Mammary epithelial cell (primary cell): ENCODE data around the gene CAPRIN2.

Experiments
- CTCF ChIP-seq, 2 donors: IDR thresholded peaks in 1 of 2; conservative IDR thresholded peaks in 1 of 2; 2 replicates each; pipeline ENCODE4 v1.5.1; 2011 to 2012; ENCODE audit warnings: inconsistent platforms in 2 of 2, low read length in 2 of 2, mild to moderate bottlenecking in 2 of 2, control low read depth in 1 of 2, low read depth in 1 of 2; ENCODE audit not compliant: insufficient read depth in 1 of 2; ENCODE audit errors: extremely low read depth in 1 of 2
- EZH2 ChIP-seq: IDR thresholded peaks from 2 replicates; pipeline ENCODE4 v1.6.1; 2012; ENCODE audit warnings: low read length, inconsistent platforms, borderline replicate concordance

- no peak for TF ChIP-seq CTCF (conservative IDR thresholded peaks at IDR 0.05 in 1 of 2, IDR thresholded peaks at IDR 0.05 in 1 of 2; ENCODE audit: extremely low read depth in 1 of 2, insufficient read depth in 1 of 2, low read depth in 1 of 2, low read length in 2 of 2)
- no peak for TF ChIP-seq EZH2
Measured at GRCh38 chr12:30696943-30697342, 57.8 kb downstream of the CAPRIN2 start.
